Activated naive CD4-positive, alpha-beta T cell treated with anti-CD3 and anti-CD28 coated beads for 36 hours (primary cell): ENCODE results near the gene ABCC5. TPM values are rescaled to one million over a fixed set of nuclear protein-coding genes. Genes with fewer than 3 reads are reported as not detected.

ENCODE experiments used
- CTCF ChIA-PET: fragments of 350-600 bp; sonication (Branson Sonifier 250); formaldehyde crosslinking; loops from one replicate; lab custom pipeline; 2021; ENCODE audit warnings: antibody characterized with exemption; lab: Charles Lee
- DNase-seq: peaks from one replicate; pipeline ENCODE4 v3.0.0-alpha.2; 2020
- H3K27ac Mint-ChIP-seq: one replicate; pipeline ENCODE4 v1.8.0; 2021; ENCODE audit warnings: mild to moderate bottlenecking, mixed read lengths
- H3K27me3 Mint-ChIP-seq: one replicate; pipeline ENCODE4 v1.8.0; 2021; ENCODE audit warnings: low read depth, mixed read lengths
- H3K36me3 Mint-ChIP-seq: one replicate; pipeline ENCODE4 v1.8.0; 2021; ENCODE audit warnings: low read depth, mixed read lengths
- H3K4me1 Mint-ChIP-seq: one replicate; pipeline ENCODE4 v1.8.0; 2021; ENCODE audit warnings: low read depth, mixed read lengths
- H3K4me3 Mint-ChIP-seq: one replicate; pipeline ENCODE4 v1.8.0; 2021; ENCODE audit warnings: mild to moderate bottlenecking, moderate library complexity, mixed read lengths
- H3K9me3 Mint-ChIP-seq: one replicate; pipeline ENCODE4 v1.8.0; 2021; ENCODE audit warnings: mixed read lengths
- intact Hi-C: fragments of 100-400 bp; cut with micrococcal nuclease; formaldehyde crosslinking; loops from one replicate; pipeline ENCODE4 v1.15.1; 2023
- total RNA-seq, 2 experiments: library from RNA; stranded (reverse); gene quantifications; one replicate each; pipeline ENCODE4 v1.2.3, GENCODE V29; 2021

ABCC5 gene
- total RNA-seq, 2 experiments from 2014 or later: 11.2 to 12.0 TPM

GRCh38 chr3:183958775-183959174, 58.9 kb downstream of the ABCC5 start:
- Mint-ChIP-seq H3K36me3 (peaks cover 3% of the 10 kb centered on the region), H3K4me1 (no peaks in the 10 kb centered on the region), H3K27me3 (no peaks in the 10 kb centered on the region), H3K9me3 (no peaks in the 10 kb centered on the region), H3K4me3 (no peak overlapping the region), H3K27ac (peak overlapping the region; percentile 17)
- DNase-seq: no peak
- CTCF ChIA-PET: no interaction called here
- intact Hi-C loops: no loop called here

- CTCF ChIA-PET: no interaction called here
- Mint-ChIP-seq H3K9me3 (no peaks in the 10 kb centered on the region), H3K4me1 (no peaks in the 10 kb centered on the region), H3K36me3 (peaks cover 3% of the 10 kb centered on the region), H3K27me3 (no peaks in the 10 kb centered on the region), H3K27ac (no peak overlapping the region), H3K4me3 (no peak overlapping the region)
- no peak for DNase-seq
- intact Hi-C loops: no loop called here
These were observed 59.5 kb downstream of the ABCC5 start for GRCh38 chr3:183958226-183958625.

DNA sequence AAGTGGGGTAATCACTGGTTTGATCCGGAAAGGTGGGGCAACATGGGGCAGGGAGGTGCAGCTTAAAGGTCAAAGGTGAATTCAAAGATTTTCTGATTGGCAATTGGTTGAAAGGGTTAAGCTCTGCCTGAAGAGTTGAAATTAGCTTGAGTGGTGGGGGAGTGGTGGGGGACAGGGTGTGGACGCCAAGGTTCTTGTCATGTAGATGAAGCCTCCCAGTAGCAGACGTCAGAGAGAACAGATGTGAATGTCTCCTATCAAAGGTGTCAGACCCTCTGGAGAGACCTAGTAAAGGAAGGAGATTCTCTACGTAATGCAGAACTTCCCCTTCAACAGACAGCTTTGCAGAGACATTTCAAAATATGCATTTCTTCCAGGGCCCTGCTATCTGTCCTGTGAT, 62.8 kb downstream of the ABCC5 start:
- H3K27ac Mint-ChIP-seq: no peak overlapping the region

DNA sequence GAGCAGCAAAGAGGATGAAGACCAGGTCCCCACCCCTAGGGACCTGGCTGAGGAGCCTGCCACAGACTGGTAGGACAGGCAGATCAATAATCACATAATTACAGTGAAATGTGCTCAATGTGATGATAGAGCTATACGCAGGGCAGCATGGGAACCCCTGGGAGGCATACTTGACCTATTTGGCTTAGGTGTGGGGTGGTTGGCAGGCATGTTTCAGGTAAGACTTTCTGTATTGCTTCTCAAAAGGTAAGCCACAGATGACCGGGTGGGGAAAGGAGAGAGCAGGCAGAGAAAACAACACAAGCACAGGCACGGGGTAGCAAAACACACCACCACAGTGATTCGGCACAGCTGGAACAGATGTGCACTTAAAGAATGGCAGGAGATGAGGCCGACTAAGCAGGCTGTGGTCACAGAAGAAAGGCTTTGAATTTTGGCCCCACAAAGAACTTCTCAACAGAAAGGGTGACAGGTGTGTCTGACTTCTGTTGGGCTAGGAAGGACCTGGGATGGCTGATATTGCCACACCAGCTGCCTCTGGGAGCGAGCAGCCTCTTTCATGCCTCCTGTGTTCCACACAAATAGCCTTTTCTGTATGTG, 64.1 kb downstream of the ABCC5 start:
- CTCF ChIA-PET: no interaction called here
- H3K27me3 Mint-ChIP-seq: no peaks in the 10 kb centered on the region
- intact Hi-C loops: no loop called here
- peaks cover 5% of the 10 kb centered on the region for H3K36me3 Mint-ChIP-seq
- H3K4me3 Mint-ChIP-seq: no peak overlapping the region
- DNase-seq: no peak
- H3K9me3 Mint-ChIP-seq: no peaks in the 10 kb centered on the region
- H3K27ac Mint-ChIP-seq: no peak overlapping the region
- H3K4me1 Mint-ChIP-seq: no peaks in the 10 kb centered on the region

More for the DNA sequence above, 62.8 kb downstream of the ABCC5 start:
- no peak for DNase-seq
- H3K27me3 Mint-ChIP-seq: no peaks in the 10 kb centered on the region
- H3K9me3 Mint-ChIP-seq: no peaks in the 10 kb centered on the region
- CTCF ChIA-PET: no interaction called here
- no peaks in the 10 kb centered on the region for H3K4me1 Mint-ChIP-seq
- H3K4me3 Mint-ChIP-seq: no peak overlapping the region
- intact Hi-C loops: no loop called here
- H3K36me3 Mint-ChIP-seq: peaks cover 5% of the 10 kb centered on the region

DNA sequence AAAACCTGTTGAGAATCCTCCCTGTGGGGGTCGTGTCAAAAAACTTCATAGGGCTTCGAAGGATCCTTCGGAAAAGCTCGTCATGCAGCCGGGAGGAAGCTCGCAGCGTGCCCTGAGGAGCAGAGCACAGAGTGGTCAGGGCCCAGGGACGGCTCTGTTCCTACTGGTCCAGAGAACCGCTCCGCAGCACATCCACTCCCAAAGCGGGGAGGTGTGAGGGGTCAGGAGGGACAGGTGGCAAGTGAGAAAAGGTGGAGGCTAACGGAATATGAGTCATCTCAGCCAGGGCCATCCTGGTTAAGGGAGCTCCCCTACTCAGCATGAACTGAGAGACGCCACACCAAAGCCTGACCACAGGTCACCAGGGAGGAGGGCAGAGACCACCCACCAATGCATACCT, 66.2 kb downstream of the ABCC5 start:
- Mint-ChIP-seq H3K9me3 (no peaks in the 10 kb centered on the region), H3K36me3 (peaks cover 11% of the 10 kb centered on the region), H3K27me3 (no peaks in the 10 kb centered on the region), H3K4me1 (no peaks in the 10 kb centered on the region), H3K4me3 (no peak overlapping the region), H3K27ac (no peak overlapping the region)
- CTCF ChIA-PET: no interaction called here
- no peak for DNase-seq
- intact Hi-C loops: no loop called here

GRCh38 chr3:183949690-183950089, 68.0 kb downstream of the ABCC5 start:
- Mint-ChIP-seq H3K9me3 (no peaks in the 10 kb centered on the region), H3K4me1 (no peaks in the 10 kb centered on the region), H3K36me3 (peaks cover 16% of the 10 kb centered on the region), H3K27ac (no peak overlapping the region), H3K4me3 (no peak overlapping the region), H3K27me3 (no peaks in the 10 kb centered on the region)
- intact Hi-C loops: no loop called here
- no peak for DNase-seq
- CTCF ChIA-PET: no interaction called here

DNA sequence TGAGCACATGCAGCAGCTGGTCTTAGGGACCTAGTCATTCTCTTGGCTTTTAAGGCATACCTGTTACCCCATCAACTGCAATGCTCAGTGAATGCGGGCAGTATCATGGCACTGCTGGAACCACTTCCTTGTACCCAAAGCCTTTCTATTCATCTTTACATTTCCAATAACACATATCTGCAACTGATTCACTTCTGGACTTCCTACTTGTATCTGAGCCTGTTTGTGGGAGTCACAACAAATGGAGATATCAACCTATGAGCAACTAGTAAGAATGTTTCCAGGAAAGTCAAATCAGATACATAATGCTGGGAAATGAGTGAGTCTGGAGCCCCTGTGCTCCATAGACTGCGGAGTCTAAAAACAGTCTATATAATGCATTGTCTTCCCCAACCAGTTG, 71.6 kb downstream of the ABCC5 start:
- no peaks in the 10 kb centered on the region for H3K4me1 Mint-ChIP-seq
- CTCF ChIA-PET: no interaction called here
- no peak overlapping the region for H3K4me3 Mint-ChIP-seq
- H3K27ac Mint-ChIP-seq: no peak overlapping the region
- no peaks in the 10 kb centered on the region for H3K27me3 Mint-ChIP-seq
- peaks cover 18% of the 10 kb centered on the region for H3K36me3 Mint-ChIP-seq
- no peak for DNase-seq
- H3K9me3 Mint-ChIP-seq: no peaks in the 10 kb centered on the region
- intact Hi-C loops: no loop called here

DNA sequence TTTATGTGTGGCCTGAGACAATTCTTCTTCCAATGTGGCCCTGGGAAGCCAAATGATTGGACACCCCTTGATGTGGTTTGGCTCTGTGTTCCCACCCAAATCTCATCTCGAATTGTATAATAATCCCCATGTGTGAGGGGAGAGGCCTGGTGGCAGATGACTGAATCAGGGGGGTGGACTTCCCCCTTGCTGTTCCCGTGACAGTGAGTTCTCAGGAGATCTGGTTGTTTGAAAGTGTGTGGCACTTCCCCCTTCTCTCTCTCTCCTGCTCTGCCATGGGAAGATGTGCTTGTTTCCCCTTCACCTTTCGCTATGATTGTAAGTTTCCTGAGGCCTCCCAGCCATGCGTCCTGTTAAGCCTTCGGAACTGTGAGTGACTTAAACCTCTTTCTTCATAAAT, 72.9 kb downstream of the ABCC5 start:
- H3K4me1 Mint-ChIP-seq: no peaks in the 10 kb centered on the region
- peaks cover 16% of the 10 kb centered on the region for H3K36me3 Mint-ChIP-seq
- DNase-seq: no peak
- H3K27ac Mint-ChIP-seq: no peak overlapping the region
- intact Hi-C loops: no loop called here
- no peak overlapping the region for H3K4me3 Mint-ChIP-seq
- H3K9me3 Mint-ChIP-seq: no peaks in the 10 kb centered on the region
- no peaks in the 10 kb centered on the region for H3K27me3 Mint-ChIP-seq
- CTCF ChIA-PET: interaction anchor here (1.0 kb wide), 1 partner anchor 10 kb away, joined by 3 read pairs; no protein-coding TSS in a partner anchor

GRCh38 chr3:183943739-183944138, 73.9 kb downstream of the ABCC5 start:
- intact Hi-C loops: no loop called here
- no peaks in the 10 kb centered on the region for H3K4me1 Mint-ChIP-seq
- DNase-seq: no peak
- peaks cover 15% of the 10 kb centered on the region for H3K36me3 Mint-ChIP-seq
- H3K9me3 Mint-ChIP-seq: no peaks in the 10 kb centered on the region
- H3K27me3 Mint-ChIP-seq: no peaks in the 10 kb centered on the region
- no peak overlapping the region for H3K4me3 Mint-ChIP-seq
- CTCF ChIA-PET: interaction anchor here (0.9 to 1.1 kb wide), 3 partner anchors 9 to 284 kb away, joined by 3 read pairs; no protein-coding TSS in a partner anchor
- no peak overlapping the region for H3K27ac Mint-ChIP-seq

DNA sequence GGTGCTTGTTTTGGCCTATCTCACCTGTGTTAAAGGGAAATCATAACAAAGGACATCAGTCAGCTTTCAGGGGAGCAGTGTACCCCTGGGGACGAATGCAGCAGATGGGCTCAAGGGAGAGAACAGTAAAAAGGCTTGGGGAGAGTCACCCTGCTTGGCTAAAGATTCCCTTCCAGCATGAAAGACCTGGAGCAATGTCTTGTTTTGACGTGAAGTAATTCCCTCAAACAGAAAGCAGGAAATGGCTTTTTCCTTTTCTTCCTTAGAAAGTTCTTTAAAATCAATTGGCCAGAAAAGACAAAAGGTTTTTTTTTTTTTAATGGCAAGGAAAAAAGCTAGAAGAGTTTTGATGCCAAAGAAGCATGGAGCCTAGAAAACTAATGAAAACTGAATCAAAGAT, 76.5 kb downstream of the ABCC5 start:
- Mint-ChIP-seq H3K36me3 (peaks cover 13% of the 10 kb centered on the region), H3K27me3 (no peaks in the 10 kb centered on the region), H3K9me3 (no peaks in the 10 kb centered on the region), H3K27ac (no peak overlapping the region), H3K4me1 (no peaks in the 10 kb centered on the region), H3K4me3 (no peak overlapping the region)
- DNase-seq: no peak
- CTCF ChIA-PET: no interaction called here
- intact Hi-C loops: no loop called here

- Mint-ChIP-seq H3K4me3 (no peak overlapping the region), H3K4me1 (no peaks in the 10 kb centered on the region), H3K36me3 (peaks cover 11% of the 10 kb centered on the region), H3K27ac (peak overlapping the region; percentile 62), H3K27me3 (no peaks in the 10 kb centered on the region), H3K9me3 (no peaks in the 10 kb centered on the region)
- DNase-seq: no peak
- intact Hi-C loops: no loop called here
- CTCF ChIA-PET: interaction anchor here (0.6 to 1.2 kb wide), 3 partner anchors 19 to 99 kb away, joined by 3 read pairs; no protein-coding TSS in a partner anchor
These were observed 79.9 kb downstream of the ABCC5 start for GRCh38 chr3:183937601-183938286.

- Mint-ChIP-seq H3K36me3 (peaks cover 11% of the 10 kb centered on the region), H3K27me3 (no peaks in the 10 kb centered on the region), H3K9me3 (no peaks in the 10 kb centered on the region), H3K27ac (no peak overlapping the region), H3K4me1 (no peaks in the 10 kb centered on the region), H3K4me3 (no peak overlapping the region)
- intact Hi-C loops: no loop called here
- CTCF ChIA-PET: interaction anchor here (1.0 kb wide), 1 partner anchor 38 kb away, joined by 3 read pairs; no protein-coding TSS in a partner anchor
- DNase-seq: no peak
These were observed 84.5 kb downstream of the ABCC5 start for GRCh38 chr3:183933160-183933559.

DNA sequence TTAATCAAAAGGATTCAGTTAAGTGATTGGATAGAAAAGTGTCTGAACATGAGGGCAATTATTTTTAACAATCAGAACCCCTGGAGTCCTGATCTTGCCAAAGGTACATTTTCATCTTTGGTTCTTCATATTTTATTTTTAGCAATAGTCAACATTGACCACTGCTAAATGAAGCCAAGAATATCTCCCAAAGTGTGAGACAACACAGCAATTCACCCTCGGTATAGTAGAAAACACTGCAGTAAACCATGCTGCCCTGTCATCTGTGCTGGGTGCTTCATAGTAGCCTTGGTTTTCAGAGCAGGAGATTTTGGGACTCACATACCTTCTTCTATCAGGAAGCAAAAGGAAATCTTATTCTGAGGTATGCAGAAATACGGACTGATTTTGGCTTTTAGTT, 85.8 kb downstream of the ABCC5 start:
- DNase-seq: no peak
- Mint-ChIP-seq H3K27ac (no peak overlapping the region), H3K4me1 (no peaks in the 10 kb centered on the region), H3K4me3 (no peak overlapping the region), H3K27me3 (no peaks in the 10 kb centered on the region), H3K36me3 (peaks cover 11% of the 10 kb centered on the region), H3K9me3 (no peaks in the 10 kb centered on the region)
- intact Hi-C loops: no loop called here
- CTCF ChIA-PET: no interaction called here
